HUES48 (cell line): ENCODE measurements around the gene STK39.
A peak's percentile ranks its signal among the peaks of the same experiment; 100 is the strongest.

Source experiments
- H3K27ac ChIP-seq: one replicate; pipeline ENCODE4 v1.7.0; 2013; ENCODE audit warnings: low read depth, low read length, inconsistent platforms
- H3K27me3 ChIP-seq: 2 replicates; pipeline ENCODE4 v1.6.1; 2013; ENCODE audit warnings: mild to moderate bottlenecking, low read length; ENCODE audit not compliant: control insufficient read depth, insufficient read depth
- H3K36me3 ChIP-seq: 2 replicates; pipeline ENCODE4 v1.6.1; 2013; ENCODE audit warnings: low read length; ENCODE audit not compliant: control insufficient read depth, insufficient read depth
- H3K4me1 ChIP-seq: 2 replicates; pipeline ENCODE4 v1.6.1; 2013; ENCODE audit warnings: mild to moderate bottlenecking, low read length; ENCODE audit not compliant: control insufficient read depth, insufficient read depth
- H3K4me3 ChIP-seq: 2 replicates; pipeline ENCODE4 v1.5.1; 2013; ENCODE audit warnings: mild to moderate bottlenecking, low read depth, low read length
- H3K9ac ChIP-seq: 2 replicates; pipeline ENCODE4 v1.6.1; 2013; ENCODE audit warnings: mild to moderate bottlenecking, low read depth, low read length, moderate library complexity
- H3K9me3 ChIP-seq: 2 replicates; pipeline ENCODE4 v1.6.1; 2013; ENCODE audit warnings: low read length; ENCODE audit not compliant: control insufficient read depth, insufficient read depth

Gene STK39

DNA sequence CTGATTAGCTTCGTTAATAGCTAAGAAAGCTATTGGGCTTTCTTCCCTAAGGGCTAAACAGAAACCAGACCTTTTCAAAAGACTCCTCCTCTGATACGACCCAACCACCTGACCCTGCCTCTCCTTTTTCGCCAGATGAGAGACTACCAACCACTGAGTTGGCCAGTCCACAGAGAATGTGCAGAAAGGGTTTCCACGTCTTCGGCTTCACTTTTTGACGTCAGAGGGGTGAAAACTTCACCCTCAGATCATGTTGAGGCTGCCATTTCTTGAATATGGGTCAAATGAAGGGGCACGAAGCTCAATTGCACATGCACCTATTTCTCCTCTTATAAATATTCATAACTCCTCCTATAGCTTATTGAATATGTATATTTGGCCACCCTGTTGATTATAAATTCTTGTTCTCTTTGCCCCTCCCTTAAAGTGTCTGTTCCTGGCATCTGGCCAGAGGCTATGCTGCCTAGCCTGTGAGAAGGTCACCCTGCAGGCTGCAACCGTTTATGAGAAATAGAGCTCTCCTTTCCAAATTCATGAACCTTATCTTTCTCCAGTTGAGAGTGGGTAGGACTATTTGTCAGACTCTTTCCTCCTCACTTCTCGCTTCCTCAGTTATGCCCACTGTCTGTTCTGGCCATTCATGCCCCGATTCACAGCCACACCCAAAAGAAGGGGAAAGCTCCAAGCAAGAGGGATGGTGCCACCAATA, 301.6 kb downstream of the STK39 start:
- Histone ChIP-seq H3K9me3 (no peaks in the 10 kb centered on the region), H3K9ac (no peak overlapping the region), H3K4me3 (no peak overlapping the region), H3K27ac (peak overlapping the region; percentile 22), H3K36me3 (no peaks in the 10 kb centered on the region), H3K27me3 (no peaks in the 10 kb centered on the region), H3K4me1 (peaks cover 17% of the 10 kb centered on the region)

DNA sequence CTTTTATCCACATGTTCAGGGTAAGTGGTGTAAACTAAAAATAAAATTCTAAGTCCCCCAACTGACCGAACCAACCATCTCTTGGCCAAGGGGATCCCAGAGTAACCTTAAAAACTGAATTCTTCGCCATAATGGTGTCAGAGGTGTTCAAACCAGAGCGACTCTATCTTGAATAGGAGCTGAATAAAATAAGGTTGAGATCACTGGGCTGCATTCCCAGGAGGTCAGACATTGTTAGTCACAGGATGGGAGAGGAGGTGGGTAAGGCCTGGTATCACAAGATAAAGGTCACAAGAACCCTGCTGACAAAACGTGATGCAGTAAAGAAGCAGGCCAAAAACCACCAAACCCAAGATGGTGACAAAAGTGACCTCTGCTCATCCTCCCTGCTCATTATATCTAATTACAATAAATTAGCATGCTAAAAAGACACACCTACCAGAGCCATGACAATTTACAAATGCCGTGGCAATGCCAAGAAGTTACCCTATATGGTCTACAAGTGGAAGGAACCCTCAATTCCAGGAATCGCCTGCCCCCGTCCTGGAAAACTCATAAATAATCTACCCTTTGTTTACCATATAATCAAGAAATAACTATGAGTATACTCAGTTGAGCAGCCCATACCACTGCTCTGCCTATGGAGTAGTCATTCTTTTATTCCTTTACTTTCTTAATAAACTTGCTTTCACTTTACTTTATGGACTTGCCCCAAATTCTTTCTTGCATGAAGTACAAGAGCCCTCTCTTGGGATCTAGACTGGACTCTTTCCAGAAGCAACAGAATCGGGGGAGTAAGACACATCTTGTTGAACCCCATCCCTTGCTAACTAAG, 302.4 kb downstream of the STK39 start:
- H3K36me3 ChIP-seq = no peaks in the 10 kb centered on the region
- no peak overlapping the region for H3K4me3 ChIP-seq
- H3K9ac ChIP-seq = no peak overlapping the region
- peaks cover 17% of the 10 kb centered on the region for H3K4me1 ChIP-seq
- no peaks in the 10 kb centered on the region; the same call in 1 of the 2 replicates for H3K27me3 ChIP-seq
- no peaks in the 10 kb centered on the region for H3K9me3 ChIP-seq
- no peak overlapping the region for H3K27ac ChIP-seq

- no peak overlapping the region for H3K9ac ChIP-seq
Observed at GRCh38 chr2:167943897-167944296, 303.5 kb downstream of the STK39 start.

DNA sequence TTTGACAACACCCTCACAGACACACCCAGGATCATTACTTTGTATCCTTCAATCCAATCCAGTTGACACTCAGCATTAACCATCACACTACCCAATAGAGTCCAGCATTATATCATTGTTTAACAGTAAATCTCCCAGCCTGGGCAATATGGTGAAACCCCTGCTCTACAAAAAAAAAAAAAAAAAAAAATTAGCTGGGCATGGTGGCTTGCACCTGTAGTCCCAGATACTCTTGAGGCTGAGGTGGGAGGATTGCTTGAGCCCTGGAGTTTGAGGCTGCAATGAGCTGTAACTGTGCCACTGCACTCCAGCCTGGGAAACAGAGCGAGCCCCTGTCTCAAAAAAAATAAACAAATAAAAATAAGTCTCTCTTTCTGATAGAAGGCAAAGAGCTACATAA, 304.0 kb downstream of the STK39 start:
- no peaks in the 10 kb centered on the region for H3K9me3 ChIP-seq
- peaks cover 17% of the 10 kb centered on the region for H3K4me1 ChIP-seq
- H3K4me3 ChIP-seq = no peak overlapping the region
- no peak overlapping the region for H3K27ac ChIP-seq
- H3K36me3 ChIP-seq = no peaks in the 10 kb centered on the region
- no peak overlapping the region for H3K9ac ChIP-seq
- H3K27me3 ChIP-seq = no peaks in the 10 kb centered on the region; the same call in 1 of the 2 replicates

More at GRCh38 chr2:167943897-167944296, 303.5 kb downstream of the STK39 start:
- Histone ChIP-seq H3K4me1 (peaks cover 17% of the 10 kb centered on the region), H3K27me3 (no peaks in the 10 kb centered on the region; the same call in 1 of the 2 replicates), H3K4me3 (no peak overlapping the region), H3K27ac (no peak overlapping the region), H3K36me3 (no peaks in the 10 kb centered on the region), H3K9me3 (no peaks in the 10 kb centered on the region)

DNA sequence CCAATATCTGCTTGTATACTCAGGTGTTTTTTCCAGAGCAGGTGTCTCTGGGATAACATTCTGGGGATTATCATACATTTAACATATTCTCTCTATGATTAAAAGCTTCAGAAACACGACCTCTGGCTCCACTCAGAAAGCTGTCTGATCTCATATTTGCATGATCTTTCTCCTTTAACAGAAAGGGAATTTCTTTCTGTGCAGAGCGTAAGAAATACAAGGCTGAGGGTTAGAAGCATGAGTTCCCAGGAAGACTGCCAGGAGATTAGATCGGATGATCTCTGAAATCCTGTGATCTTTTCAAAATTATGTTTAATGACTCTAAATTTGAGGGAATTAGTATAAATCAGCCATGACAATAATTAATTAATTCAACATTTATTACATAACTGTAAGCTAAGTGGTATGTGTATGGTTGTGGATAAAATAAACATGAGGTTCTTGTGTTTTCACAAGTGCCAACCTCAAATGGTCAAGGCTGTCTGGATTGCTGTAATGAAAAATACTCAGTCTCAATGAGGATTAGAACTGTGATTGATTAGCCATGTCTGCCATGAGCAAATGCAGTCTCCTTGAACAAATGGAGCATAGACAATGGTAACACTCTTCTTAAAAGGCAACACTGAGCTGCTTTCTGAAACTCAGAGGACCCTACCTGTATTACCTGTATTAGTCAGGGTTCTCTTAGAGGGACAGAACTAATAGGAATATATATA, 304.9 kb downstream of the STK39 start:
- no peak overlapping the region for H3K4me3 ChIP-seq
- peaks cover 17% of the 10 kb centered on the region for H3K4me1 ChIP-seq
- H3K9ac ChIP-seq = no peak overlapping the region
- no peak overlapping the region for H3K27ac ChIP-seq
- H3K27me3 ChIP-seq = no peaks in the 10 kb centered on the region; the same call in 1 of the 2 replicates
- no peaks in the 10 kb centered on the region for H3K9me3 ChIP-seq
- H3K36me3 ChIP-seq = no peaks in the 10 kb centered on the region

- no peaks in the 10 kb centered on the region; the same call in 1 of the 2 replicates for H3K27me3 ChIP-seq
- H3K27ac ChIP-seq = no peak overlapping the region
- no peaks in the 10 kb centered on the region for H3K36me3 ChIP-seq
- no peak overlapping the region for H3K4me3 ChIP-seq
- H3K9ac ChIP-seq = no peak overlapping the region
- no peaks in the 10 kb centered on the region for H3K9me3 ChIP-seq
- H3K4me1 ChIP-seq = peaks cover 10% of the 10 kb centered on the region
Observed at GRCh38 chr2:167941604-167942003, 305.8 kb downstream of the STK39 start.

DNA sequence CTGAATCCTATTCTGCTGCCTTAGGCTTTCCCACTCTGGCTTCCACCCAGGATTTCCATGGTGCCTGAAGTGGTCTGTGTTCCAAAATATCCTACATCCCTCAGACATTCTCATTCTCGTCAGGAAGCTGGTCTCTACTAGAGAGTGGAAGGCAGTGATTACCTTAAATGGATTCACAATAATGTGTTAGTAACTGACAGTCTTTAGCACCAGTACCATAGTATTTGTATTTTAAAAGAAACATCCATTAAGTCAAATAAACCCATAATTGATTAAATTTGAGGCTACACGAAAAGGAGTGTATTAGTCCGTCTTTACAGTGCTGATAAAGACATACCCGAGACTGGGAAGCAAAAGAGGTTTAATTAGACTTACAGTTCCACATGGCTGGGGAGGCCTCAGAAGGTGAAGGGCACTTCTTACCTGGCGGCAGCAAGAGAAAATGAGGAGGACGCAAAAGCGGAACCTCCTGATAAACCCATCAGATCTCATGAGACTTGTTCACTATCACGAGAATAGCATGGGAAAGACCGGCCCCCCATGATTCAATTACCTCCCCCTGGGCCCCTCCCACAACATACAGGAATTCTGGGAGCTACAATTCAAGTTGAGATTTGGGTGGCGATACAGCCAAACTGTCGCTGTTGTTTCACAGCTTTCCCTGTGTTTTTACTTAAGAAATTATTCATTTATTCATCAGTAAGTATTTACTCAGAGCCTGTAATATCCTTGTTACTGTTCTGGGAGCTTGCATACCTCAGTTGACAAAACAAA, 306.5 kb downstream of the STK39 start:
- H3K36me3 ChIP-seq = no peaks in the 10 kb centered on the region
- no peak overlapping the region for H3K9ac ChIP-seq

DNA sequence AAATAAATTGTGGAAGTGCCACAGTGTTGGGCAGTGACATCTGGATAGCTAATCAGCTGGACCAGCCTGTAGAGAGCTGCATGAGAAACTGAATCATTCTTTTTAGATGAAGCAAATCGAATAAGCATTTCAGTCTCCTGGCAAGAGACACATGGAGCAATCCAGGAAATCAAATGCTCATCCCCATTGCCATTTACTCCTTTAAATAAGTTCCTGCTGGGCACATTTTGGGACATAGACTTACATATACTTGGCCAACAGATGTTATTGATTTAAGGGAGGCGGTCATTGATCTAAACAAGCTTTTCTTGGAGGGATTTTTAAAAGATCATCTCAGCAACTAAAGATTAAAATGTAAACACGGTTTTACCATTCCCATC, 307.1 kb downstream of the STK39 start:
- Histone ChIP-seq H3K4me1 (0 out of 2 replicates have a peak, but pooled peaks cover 3% of the 10 kb centered on the region), H3K36me3 (no peaks in the 10 kb centered on the region), H3K9ac (no peak overlapping the region), H3K9me3 (no peaks in the 10 kb centered on the region), H3K27ac (no peak overlapping the region), H3K27me3 (no peaks in the 10 kb centered on the region; the same call in 1 of the 2 replicates), H3K4me3 (no peak overlapping the region)

More for the DNA sequence above, 306.5 kb downstream of the STK39 start:
- peaks cover 3% of the 10 kb centered on the region for H3K4me1 ChIP-seq
- H3K27me3 ChIP-seq = no peaks in the 10 kb centered on the region; the same call in 1 of the 2 replicates
- no peak overlapping the region for H3K27ac ChIP-seq
- H3K4me3 ChIP-seq = no peak overlapping the region
- H3K9me3 ChIP-seq = no peaks in the 10 kb centered on the region

DNA sequence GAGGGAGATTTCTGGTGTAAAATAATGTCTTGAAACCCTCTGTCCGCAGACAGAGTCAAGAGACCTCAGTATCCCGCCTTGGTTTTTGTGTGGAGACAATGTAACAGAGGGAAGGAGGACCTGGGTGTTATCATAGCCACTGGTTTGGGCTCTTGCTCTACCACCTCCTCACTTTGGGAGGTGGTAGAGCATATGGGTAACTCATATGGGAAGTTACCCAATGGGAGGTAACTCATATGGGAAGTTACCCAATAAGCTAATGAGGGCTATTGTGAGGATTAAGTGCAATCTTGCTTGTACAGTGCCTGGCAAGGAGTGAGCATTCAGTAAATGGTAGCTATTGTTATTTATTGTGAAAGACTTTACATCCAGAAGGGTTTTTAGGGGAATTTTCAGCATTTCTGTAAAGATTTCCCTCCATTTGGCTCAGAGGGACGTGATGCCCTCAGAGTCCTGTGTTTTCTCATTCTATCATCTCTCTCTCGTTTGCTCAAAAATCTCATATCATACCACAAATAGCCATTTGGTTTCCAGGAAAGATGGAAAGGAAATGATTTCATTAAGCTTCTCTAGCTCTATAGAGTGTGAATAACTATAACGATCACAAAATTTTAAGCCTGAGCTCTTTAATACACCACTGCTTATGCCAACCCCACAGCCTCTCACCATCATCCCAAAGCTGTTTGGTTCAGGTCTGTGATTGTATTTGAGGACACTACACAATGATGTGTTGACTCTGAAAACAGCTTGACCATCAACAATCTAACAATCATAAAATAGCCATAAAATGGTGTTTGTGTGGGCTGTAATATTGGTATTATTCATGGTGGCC, 307.7 kb downstream of the STK39 start:
- Histone ChIP-seq H3K9me3 (no peaks in the 10 kb centered on the region), H3K27me3 (no peaks in the 10 kb centered on the region; the same call in 1 of the 2 replicates), H3K36me3 (no peaks in the 10 kb centered on the region), H3K9ac (no peak overlapping the region), H3K4me1 (0 out of 2 replicates have a peak, but pooled peaks cover under 1% of the 10 kb centered on the region), H3K27ac (no peak overlapping the region), H3K4me3 (no peak overlapping the region)
